HG02970 (cell line): ENCODE results near the gene WDR64.

Experiments
- ATAC-seq: cut with Tn5 transposase; IDR thresholded peaks from one replicate; pipeline ENCODE4 v1.9.1; 2021; ENCODE audit warnings: mild to moderate bottlenecking, moderate library complexity, moderate number of reproducible peaks; ENCODE audit not compliant: unreplicated experiment, low FRiP score

Gene WDR64

DNA sequence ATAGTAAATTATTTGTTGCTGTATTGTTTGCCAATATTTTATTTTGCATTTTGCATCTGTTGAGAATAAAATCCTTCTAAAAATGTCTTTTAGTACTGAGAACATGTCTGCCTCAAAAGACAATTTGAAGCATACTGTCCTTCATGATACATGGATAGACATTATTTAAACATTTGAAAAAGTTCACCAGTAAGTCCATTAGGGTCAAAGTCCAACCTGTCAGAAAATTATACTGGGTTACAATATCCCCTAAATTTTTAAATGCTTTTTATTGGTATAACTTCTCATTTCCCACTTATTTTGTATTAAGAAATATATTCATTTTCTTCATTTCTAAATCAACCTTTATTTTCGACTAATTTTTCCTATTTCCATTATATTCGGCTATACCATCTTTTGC, 21.2 kb upstream of the WDR64 start:
- no peak for ATAC-seq

- no peak for ATAC-seq
Observed at GRCh38 chr1:241631674-241632073, 20.4 kb upstream of the WDR64 start.

- no peak for ATAC-seq
Observed at GRCh38 chr1:241632987-241633386, 19.1 kb upstream of the WDR64 start.

GRCh38 chr1:241635556-241636152, 16.4 kb upstream of the WDR64 start:
- ATAC-seq, result no peak

DNA sequence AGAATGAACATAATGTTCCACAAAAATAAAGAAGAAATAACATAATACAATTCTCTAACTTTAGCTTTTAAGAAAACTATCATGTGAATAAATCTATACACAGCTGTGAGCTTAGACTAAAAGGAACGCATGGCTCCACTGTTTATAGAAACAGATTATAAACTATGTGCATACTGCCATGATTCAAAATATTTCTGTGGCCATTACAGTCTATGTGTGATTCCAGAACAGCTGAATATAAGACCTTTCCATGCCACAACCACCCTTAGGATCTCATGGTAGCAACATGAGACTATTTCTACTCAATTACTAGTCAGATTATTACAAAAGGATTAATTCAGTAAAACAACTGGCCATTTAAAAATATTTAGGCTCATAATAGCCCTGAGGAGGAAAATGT, 15.8 kb upstream of the WDR64 start:
- no peak for ATAC-seq

- no peak for ATAC-seq
Observed at GRCh38 chr1:241637046-241637590, 15.0 kb upstream of the WDR64 start.

GRCh38 chr1:241637604-241638003, 14.5 kb upstream of the WDR64 start:
- no peak for ATAC-seq

DNA sequence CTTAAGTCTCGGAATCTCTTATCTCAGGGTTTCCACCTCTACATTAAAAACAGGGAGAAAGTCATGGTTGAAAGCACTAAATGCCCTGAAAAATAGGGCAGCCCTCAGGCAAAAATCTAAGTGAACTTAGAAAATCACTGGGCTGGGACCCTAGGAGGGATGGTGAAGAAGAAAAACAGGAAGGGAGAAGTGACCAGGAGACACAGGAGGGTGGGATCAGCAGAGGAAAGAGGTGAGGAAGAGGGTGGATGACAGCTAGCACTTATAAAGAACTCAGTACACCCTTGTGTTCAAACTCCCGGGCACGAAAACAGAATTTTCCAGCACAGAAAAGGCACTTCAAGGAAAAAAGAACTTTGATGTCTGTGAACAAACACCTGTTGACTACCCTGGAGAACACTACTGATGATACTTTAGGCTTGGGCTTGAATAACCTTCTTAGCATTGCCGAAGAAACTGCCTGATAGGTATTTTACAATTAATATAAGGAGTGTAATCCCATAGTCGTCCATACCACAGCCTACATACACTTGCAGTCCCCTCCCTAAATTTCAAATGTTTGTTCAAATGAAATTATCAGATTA, 13.9 kb upstream of the WDR64 start:
- ATAC-seq, result no peak

DNA sequence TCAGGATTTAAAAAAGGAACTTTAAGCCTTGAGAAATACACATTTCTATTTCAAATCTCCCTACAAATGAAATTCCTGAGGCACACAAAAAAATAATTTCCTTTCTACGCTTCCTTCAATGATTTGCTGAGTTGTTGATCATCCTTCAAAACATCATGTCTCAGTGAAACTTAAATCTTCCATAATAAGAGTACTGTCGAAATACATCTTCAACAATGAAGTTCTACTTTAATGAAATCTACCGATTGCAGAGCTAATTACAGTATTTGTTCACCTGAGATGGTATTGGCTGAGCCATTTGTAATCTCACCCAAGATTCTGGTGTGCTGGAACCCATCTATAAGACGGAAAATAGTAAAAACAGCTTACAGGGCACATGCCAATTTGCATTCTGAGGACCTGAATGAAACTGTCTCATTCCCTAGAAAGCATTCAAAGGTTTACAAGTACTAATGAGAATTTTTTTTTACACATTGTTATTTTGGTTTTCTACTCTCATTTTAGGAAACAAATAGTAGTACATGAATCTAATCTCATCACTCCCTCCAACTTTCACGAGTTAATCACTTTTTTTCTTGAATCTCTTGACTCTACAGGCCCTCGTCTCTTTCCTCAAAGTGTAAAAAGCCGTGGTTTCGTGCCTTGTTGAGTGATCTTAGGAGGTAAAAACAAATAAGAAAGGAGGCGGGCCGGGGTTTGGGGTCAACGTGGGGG, 13.0 kb upstream of the WDR64 start:
- ATAC-seq, result no peak

- peak; percentile 56 for ATAC-seq
Observed at GRCh38 chr1:241639623-241640148, 12.4 kb upstream of the WDR64 start.

DNA sequence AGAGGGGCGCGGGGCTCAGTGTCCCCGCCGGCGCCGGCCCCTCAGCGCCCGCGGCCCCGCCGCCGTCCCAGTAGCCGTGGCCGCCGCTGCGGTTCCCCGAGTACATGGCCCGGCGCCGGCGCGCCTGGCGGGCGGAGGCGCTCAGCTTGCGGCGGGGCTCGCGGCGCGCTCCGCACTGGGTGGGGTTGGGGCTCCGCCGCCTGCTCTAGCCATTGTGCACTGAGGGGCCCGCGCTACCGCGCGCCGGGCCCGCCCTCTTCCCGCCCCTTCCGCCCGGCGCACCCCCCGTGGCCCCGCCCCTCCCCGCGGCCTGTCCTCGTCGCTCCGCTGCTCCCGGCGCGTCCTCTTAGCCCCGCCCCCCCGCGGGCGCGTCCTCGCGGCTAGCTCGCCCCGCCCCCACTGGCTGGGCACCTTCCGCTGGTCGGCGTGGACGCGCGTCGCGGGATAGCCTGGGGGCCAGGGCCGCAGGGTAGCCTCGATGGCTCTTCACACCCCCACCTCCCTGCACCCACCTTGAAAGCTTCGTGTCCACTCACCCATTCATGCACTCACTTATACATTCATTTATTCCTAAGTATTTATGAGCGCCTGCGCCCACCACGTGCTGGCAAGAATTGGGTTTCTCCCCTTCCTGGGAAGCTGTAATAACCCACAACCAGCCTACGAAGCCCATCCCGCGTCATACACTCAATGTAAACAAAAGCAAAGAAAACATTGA, 11.8 kb upstream of the WDR64 start, which contains the start of the genes CHML and OPN3:
TSS of gene CHML (minus strand) at position 221 of the 718 bp plus-strand sequence. CDS start 4,603 bp downstream, outside the sequence.
TSS of gene OPN3 (minus strand) at position 221 of the 718 bp plus-strand sequence. CDS start at position 106, 115 bp downstream.
- ATAC-seq, result peak; percentile 97

GRCh38 chr1:241640867-241641622, 11.0 kb upstream of the WDR64 start:
- no peak for ATAC-seq

DNA sequence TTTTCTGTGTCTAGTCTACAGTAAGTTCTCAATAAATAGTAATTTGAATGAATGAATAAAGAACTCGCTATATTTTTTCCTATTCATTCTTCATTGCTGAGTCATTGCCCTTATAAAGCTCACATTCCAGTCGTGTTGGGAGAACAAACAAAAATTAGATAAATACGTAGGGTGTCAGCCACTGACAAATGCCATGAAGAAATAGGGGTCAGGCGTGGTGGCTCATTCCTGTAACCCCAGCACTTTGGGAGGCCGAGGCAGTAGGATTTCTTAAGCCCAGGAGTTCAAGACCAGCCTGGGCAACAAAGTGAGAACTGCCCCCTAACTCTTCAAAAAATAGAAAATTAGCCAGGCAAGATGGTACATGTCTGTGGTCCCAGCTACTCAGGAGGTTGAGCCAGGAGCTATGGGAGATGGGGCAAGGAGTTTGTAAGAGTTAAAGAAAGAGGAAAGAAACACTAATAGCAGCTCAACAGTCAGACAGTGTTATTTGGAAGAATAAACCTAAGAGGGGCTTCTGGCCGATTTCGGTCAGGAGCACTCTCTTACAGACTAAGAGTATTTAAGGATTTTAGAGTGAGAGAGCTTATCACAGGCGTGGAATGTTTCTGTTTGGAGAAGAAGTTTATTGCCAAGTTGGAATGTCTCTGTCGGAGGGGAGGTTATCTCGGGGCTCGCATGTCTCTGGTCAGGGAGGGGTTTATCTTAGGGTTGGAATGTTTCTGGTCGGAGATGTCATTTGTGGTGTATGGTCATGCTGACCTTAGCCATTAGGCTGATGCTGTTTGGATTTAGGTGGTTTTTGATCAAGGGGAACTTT, 10.1 kb upstream of the WDR64 start:
- no peak for ATAC-seq

- no peak for ATAC-seq
Observed at GRCh38 chr1:241642593-241642944, 9.5 kb upstream of the WDR64 start.

- no peak for ATAC-seq
Observed at GRCh38 chr1:241644259-241644658, 7.8 kb upstream of the WDR64 start.

- ATAC-seq, result no peak
Observed at GRCh38 chr1:241645199-241645598, 6.9 kb upstream of the WDR64 start.

- no peak for ATAC-seq
Observed at GRCh38 chr1:241646201-241646600, 5.9 kb upstream of the WDR64 start.

DNA sequence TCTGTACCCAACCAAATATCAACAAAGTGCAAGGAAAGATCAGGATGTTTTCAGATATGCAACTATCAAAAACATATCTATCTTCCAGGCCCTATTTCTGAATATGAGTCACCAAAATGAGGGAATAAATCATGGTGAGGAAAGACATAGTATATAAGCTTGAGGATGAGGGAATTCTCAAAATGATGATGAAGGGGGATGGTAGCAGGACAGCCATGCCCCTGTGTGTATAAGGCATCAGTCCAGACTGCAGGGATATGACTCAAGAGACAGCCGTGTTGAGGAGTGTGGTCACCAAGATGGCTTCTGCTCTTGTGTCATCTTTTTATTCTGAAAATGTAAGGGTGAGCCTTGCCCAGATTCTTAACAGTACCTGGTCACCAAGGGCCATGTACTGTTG, 4.4 kb upstream of the WDR64 start:
- ATAC-seq, result no peak

DNA sequence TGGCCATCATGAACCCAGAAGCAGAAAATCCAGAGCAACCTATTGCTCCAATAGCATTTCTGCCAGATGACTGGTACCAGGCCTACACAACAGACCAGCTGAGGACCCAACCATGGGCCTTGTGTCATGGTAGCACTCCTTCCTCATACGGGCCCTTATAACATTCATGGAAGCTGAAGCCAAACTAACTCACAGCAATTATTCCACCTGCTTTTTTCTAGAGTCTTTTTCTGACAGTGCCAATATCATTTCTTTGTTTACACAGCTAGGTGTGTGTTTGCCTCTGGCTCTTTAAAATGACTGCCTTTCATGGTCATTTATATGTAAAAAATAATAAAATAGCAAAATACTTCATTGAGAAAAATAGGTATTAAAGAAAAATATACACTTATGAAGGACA, 3.9 kb upstream of the WDR64 start:
- no peak for ATAC-seq
